GM23338 (cell line): Measurements from ENCODE around the gene QPCTL. TPM values are rescaled to one million over a fixed set of nuclear protein-coding genes. Genes with fewer than 3 reads are reported as not detected.

Experiments used
- ATAC-seq: fragments of 200-7000 bp; cut with Tn5 transposase; 3 replicates; pipeline ENCODE4 v1.9.1; 2020
- DNase-seq: peaks from one replicate; pipeline ENCODE4 v3.0.0-alpha.2; 2015; ENCODE audit warnings: low spot score
- H2AFZ ChIP-seq: fragments of 200-600 bp; sonication (generic); 2 replicates; pipeline ENCODE4 v1.8.0; 2016; ENCODE audit warnings: antibody characterized with exemption, mild to moderate bottlenecking, moderate library complexity
- H3F3A ChIP-seq: fragments of 200-600 bp; sonication (generic); replicated peaks from 2 replicates; pipeline ENCODE4 v1.8.0; 2017; ENCODE audit warnings: antibody characterized with exemption, mixed run types, low read depth
- H3K27ac ChIP-seq: fragments of 200-600 bp; sonication (generic); 2 replicates; pipeline ENCODE4 v1.6.1; 2016; ENCODE audit warnings: low read depth
- H3K27me3 ChIP-seq: fragments of 200-600 bp; sonication (generic); 2 replicates; pipeline ENCODE4 v1.8.0; 2016; ENCODE audit warnings: mild to moderate bottlenecking, mixed run types, moderate library complexity; ENCODE audit not compliant: insufficient read depth
- H3K36me3 ChIP-seq: fragments of 200-600 bp; sonication (generic); 2 replicates; pipeline ENCODE4 v1.8.0; 2016; ENCODE audit warnings: mild to moderate bottlenecking; ENCODE audit not compliant: insufficient read depth
- H3K4me1 ChIP-seq: fragments of 200-600 bp; sonication (generic); 2 replicates; pipeline ENCODE4 v1.8.0; 2016; ENCODE audit warnings: mild to moderate bottlenecking, moderate library complexity; ENCODE audit not compliant: insufficient read depth
- H3K4me2 ChIP-seq: fragments of 200-600 bp; sonication (generic); 2 replicates; pipeline ENCODE4 v1.7.1; 2017; ENCODE audit warnings: mixed run types
- H3K4me3 ChIP-seq: fragments of 200-600 bp; sonication (generic); 2 replicates; pipeline ENCODE4 v1.6.1; 2016; ENCODE audit warnings: mixed run types
- H3K79me2 ChIP-seq: fragments of 200-600 bp; sonication (generic); replicated peaks from 2 replicates; pipeline ENCODE4 v1.8.0; 2017; ENCODE audit warnings: mild to moderate bottlenecking; ENCODE audit not compliant: insufficient read depth
- H3K9me2 ChIP-seq: fragments of 200-600 bp; sonication (generic); 2 replicates; pipeline ENCODE4 v1.8.0; 2017; ENCODE audit not compliant: insufficient read depth
- H4K20me1 ChIP-seq: fragments of 200-600 bp; sonication (generic); replicated peaks from 2 replicates; pipeline ENCODE4 v1.8.0; 2017; ENCODE audit warnings: mild to moderate bottlenecking; ENCODE audit not compliant: insufficient read depth
- H3K27ac Mint-ChIP-seq: 2 replicates; pipeline ENCODE4 v1.8.0; 2020; ENCODE audit warnings: inconsistent platforms, mild to moderate bottlenecking, moderate library complexity, mixed read lengths
- H3K27me3 Mint-ChIP-seq: 3 replicates; pipeline ENCODE4 v1.8.0; 2022; ENCODE audit warnings: low read depth, mild to moderate bottlenecking, moderate library complexity, mixed read lengths, inconsistent platforms; ENCODE audit not compliant: insufficient read depth, poor library complexity
- H3K36me3 Mint-ChIP-seq: 3 replicates; pipeline ENCODE4 v1.8.0; 2021; ENCODE audit warnings: low read depth, mild to moderate bottlenecking, inconsistent platforms, moderate library complexity, mixed read lengths
- H3K4me1 Mint-ChIP-seq: 3 replicates; pipeline ENCODE4 v1.8.0; 2020; ENCODE audit warnings: mild to moderate bottlenecking, inconsistent platforms, mixed read lengths
- H3K4me3 Mint-ChIP-seq: 3 replicates; pipeline ENCODE4 v1.8.0; 2021; ENCODE audit warnings: moderate library complexity, mild to moderate bottlenecking, inconsistent platforms, mixed read lengths
- H3K9me3 Mint-ChIP-seq: 3 replicates; pipeline ENCODE4 v1.8.0; 2020; ENCODE audit warnings: moderate library complexity, mild to moderate bottlenecking, inconsistent platforms, mixed read lengths
- CREB1 ChIP-seq: fragments of 250-450 bp; sonication (Bioruptor Pico); IDR thresholded peaks from 2 replicates; pipeline ENCODE4 v1.5.0; 2020; ENCODE audit warnings: low read depth, mild to moderate bottlenecking, moderate library complexity
- EZH2 ChIP-seq: fragments of 200-600 bp; sonication (generic); IDR thresholded peaks from one replicate; pipeline ENCODE4 v1.8.0; 2017; ENCODE audit warnings: antibody characterized with exemption, mild to moderate bottlenecking, low read depth; ENCODE audit not compliant: unreplicated experiment
- EZH2phosphoT487 ChIP-seq: fragments of 200-600 bp; sonication (generic); IDR thresholded peaks from one replicate; pipeline ENCODE4 v1.8.1; 2018; ENCODE audit warnings: antibody characterized with exemption; ENCODE audit not compliant: unreplicated experiment
- JUNB ChIP-seq: IDR thresholded peaks from one replicate; pipeline ENCODE4 v1.6.1; 2016; ENCODE audit warnings: antibody characterized with exemption; ENCODE audit not compliant: unreplicated experiment
- NANOG ChIP-seq: IDR thresholded peaks from 2 replicates; pipeline ENCODE4 v1.6.1; 2016; ENCODE audit warnings: antibody characterized with exemption, borderline replicate concordance
- STAT1 ChIP-seq: IDR thresholded peaks from one replicate; pipeline ENCODE4 v1.6.1; 2016; ENCODE audit warnings: antibody characterized with exemption; ENCODE audit not compliant: unreplicated experiment
- ZNF114 ChIP-seq: fragments of 250-450 bp; sonication (Bioruptor Pico); IDR thresholded peaks from 2 replicates; pipeline ENCODE4 v1.5.0; 2020; ENCODE audit warnings: mild to moderate bottlenecking, moderate library complexity
- ZNF331 ChIP-seq: fragments of 250-450 bp; sonication (Bioruptor Pico); IDR thresholded peaks from 2 replicates; pipeline ENCODE4 v1.5.0; 2020; ENCODE audit warnings: low read depth, mild to moderate bottlenecking, moderate library complexity
- polyA plus RNA-seq: library from polyadenylated mRNA; unstranded; fragments of >200 nt; fragmentation: Nextera tagmentation; extraction: Ambion mirVana; gene quantifications from 2 replicates; pipeline ENCODE4 v1.2.1, GENCODE V29; 2016
- total RNA-seq: library from RNA; depleted of rRNA; stranded (reverse); fragments of >200 nt; shearing (Covaris generic); gene quantifications from 2 replicates; pipeline ENCODE4 v1.2.3, GENCODE V29; 2014
- TF ChIP-seq, protein P1 (sequence below): fragments of 250-450 bp; sonication (Bioruptor Pico); IDR thresholded peaks from 2 replicates; pipeline ENCODE4 v1.5.0; 2020; ENCODE audit warnings: mild to moderate bottlenecking, moderate library complexity
- TF ChIP-seq, protein P2 (sequence below), 2 experiments: fragments of 200-600 bp in 1 of 2; sonication (generic) in 1 of 2; conservative IDR thresholded peaks; 2 replicates each; pipeline versions ENCODE4 v1.5.1 to v1.6.1; 2016 to 2017; ENCODE audit warnings: antibody characterized with exemption in 2 of 2, low read depth in 2 of 2, mild to moderate bottlenecking in 2 of 2, moderate library complexity in 1 of 2
- TF ChIP-seq, protein P3 (sequence below): IDR thresholded peaks from 2 replicates; pipeline ENCODE4 v1.6.1; 2016; ENCODE audit warnings: antibody characterized with exemption
- TF ChIP-seq, protein P4 (sequence below): IDR thresholded peaks from one replicate; pipeline ENCODE4 v1.6.1; 2018; ENCODE audit warnings: antibody characterized with exemption; ENCODE audit not compliant: unreplicated experiment

Gene QPCTL
- total and polyA plus RNA-seq, 2 experiments from 2014 or later: 10.6 to 26.2 TPM

DNA sequence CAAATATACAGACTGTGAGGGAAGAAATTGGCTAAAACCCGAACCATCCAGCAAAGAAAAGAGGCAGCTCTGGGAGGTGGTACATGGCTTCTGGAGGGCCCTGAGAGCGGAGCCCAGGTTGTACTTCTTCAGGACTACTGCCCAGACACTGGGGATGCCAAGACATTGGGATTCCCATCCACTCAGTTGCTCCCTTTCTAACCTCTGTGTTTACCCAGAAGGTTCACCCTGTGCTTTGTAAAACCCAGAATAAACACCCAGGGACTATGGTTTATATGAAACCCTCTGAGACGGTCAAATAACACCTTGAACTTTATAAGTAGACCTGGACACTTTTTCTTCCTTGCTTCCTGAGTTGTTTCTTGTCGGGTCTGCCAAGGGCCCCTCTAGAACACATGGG, 50.5 kb downstream of the QPCTL start:
- Histone ChIP-seq H3K9me2 (no peaks in the 10 kb centered on the region; the same call in 1 of the 2 replicates), H3K27me3 (no peaks in the 10 kb centered on the region), H3F3A (0 out of 2 replicates have a peak, but pooled peaks cover 7% of the 10 kb centered on the region), H3K4me1 (no peaks in the 10 kb centered on the region; the same call in 1 of the 2 replicates), H3K79me2 (no peaks in the 10 kb centered on the region), H3K4me2 (no peak overlapping the region), H3K27ac (no peak overlapping the region), H3K4me3 (no peak overlapping the region), H2AFZ (0 out of 2 replicates have a peak overlapping the region, but pooled peaks have one; percentile 66), H3K36me3 (no peaks in the 10 kb centered on the region), H4K20me1 (no peaks in the 10 kb centered on the region)
- Mint-ChIP-seq H3K36me3 (no peaks in the 10 kb centered on the region), H3K27ac (no peak overlapping the region), H3K27me3 (peaks cover 8% of the 10 kb centered on the region), H3K4me3 (no peak overlapping the region), H3K4me1 (no peaks in the 10 kb centered on the region; the same call in 2 of the 3 replicates), H3K9me3 (no peaks in the 10 kb centered on the region)
- TF ChIP-seq, protein P1, sequence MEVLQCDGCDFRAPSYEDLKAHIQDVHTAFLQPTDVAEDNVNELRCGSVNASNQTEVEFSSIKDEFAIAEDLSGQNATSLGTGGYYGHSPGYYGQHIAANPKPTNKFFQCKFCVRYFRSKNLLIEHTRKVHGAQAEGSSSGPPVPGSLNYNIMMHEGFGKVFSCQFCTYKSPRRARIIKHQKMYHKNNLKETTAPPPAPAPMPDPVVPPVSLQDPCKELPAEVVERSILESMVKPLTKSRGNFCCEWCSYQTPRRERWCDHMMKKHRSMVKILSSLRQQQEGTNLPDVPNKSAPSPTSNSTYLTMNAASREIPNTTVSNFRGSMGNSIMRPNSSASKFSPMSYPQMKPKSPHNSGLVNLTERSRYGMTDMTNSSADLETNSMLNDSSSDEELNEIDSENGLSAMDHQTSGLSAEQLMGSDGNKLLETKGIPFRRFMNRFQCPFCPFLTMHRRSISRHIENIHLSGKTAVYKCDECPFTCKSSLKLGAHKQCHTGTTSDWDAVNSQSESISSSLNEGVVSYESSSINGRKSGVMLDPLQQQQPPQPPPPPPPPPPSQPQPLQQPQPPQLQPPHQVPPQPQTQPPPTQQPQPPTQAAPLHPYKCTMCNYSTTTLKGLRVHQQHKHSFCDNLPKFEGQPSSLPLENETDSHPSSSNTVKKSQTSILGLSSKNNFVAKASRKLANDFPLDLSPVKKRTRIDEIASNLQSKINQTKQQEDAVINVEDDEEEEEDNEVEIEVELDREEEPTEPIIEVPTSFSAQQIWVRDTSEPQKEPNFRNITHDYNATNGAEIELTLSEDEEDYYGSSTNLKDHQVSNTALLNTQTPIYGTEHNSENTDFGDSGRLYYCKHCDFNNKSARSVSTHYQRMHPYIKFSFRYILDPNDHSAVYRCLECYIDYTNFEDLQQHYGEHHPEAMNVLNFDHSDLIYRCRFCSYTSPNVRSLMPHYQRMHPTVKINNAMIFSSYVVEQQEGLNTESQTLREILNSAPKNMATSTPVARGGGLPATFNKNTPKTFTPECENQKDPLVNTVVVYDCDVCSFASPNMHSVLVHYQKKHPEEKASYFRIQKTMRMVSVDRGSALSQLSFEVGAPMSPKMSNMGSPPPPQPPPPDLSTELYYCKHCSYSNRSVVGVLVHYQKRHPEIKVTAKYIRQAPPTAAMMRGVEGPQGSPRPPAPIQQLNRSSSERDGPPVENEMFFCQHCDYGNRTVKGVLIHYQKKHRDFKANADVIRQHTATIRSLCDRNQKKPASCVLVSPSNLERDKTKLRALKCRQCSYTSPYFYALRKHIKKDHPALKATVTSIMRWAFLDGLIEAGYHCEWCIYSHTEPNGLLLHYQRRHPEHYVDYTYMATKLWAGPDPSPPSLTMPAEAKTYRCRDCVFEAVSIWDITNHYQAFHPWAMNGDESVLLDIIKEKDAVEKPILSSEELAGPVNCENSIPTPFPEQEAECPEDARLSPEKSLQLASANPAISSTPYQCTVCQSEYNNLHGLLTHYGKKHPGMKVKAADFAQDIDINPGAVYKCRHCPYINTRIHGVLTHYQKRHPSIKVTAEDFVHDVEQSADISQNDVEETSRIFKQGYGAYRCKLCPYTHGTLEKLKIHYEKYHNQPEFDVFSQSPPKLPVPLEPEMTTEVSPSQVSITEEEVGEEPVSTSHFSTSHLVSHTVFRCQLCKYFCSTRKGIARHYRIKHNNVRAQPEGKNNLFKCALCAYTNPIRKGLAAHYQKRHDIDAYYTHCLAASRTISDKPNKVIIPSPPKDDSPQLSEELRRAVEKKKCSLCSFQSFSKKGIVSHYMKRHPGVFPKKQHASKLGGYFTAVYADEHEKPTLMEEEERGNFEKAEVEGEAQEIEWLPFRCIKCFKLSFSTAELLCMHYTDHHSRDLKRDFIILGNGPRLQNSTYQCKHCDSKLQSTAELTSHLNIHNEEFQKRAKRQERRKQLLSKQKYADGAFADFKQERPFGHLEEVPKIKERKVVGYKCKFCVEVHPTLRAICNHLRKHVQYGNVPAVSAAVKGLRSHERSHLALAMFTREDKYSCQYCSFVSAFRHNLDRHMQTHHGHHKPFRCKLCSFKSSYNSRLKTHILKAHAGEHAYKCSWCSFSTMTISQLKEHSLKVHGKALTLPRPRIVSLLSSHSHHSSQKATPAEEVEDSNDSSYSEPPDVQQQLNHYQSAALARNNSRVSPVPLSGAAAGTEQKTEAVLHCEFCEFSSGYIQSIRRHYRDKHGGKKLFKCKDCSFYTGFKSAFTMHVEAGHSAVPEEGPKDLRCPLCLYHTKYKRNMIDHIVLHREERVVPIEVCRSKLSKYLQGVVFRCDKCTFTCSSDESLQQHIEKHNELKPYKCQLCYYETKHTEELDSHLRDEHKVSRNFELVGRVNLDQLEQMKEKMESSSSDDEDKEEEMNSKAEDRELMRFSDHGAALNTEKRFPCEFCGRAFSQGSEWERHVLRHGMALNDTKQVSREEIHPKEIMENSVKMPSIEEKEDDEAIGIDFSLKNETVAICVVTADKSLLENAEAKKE (CRISPR knock-in tag): no peak
- TF ChIP-seq EZH2phosphoT487: no peak
- TF ChIP-seq STAT1: no peak
- TF ChIP-seq ZNF331 (CRISPR knock-in tag): no peak
- no peak for TF ChIP-seq EZH2
- TF ChIP-seq CREB1 (CRISPR knock-in tag): no peak
- TF ChIP-seq, protein P2, sequence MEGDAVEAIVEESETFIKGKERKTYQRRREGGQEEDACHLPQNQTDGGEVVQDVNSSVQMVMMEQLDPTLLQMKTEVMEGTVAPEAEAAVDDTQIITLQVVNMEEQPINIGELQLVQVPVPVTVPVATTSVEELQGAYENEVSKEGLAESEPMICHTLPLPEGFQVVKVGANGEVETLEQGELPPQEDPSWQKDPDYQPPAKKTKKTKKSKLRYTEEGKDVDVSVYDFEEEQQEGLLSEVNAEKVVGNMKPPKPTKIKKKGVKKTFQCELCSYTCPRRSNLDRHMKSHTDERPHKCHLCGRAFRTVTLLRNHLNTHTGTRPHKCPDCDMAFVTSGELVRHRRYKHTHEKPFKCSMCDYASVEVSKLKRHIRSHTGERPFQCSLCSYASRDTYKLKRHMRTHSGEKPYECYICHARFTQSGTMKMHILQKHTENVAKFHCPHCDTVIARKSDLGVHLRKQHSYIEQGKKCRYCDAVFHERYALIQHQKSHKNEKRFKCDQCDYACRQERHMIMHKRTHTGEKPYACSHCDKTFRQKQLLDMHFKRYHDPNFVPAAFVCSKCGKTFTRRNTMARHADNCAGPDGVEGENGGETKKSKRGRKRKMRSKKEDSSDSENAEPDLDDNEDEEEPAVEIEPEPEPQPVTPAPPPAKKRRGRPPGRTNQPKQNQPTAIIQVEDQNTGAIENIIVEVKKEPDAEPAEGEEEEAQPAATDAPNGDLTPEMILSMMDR (conservative IDR thresholded peaks at IDR 0.05; ENCODE audit: low read depth in 2 of 2): no peak
- TF ChIP-seq NANOG: no peak
- TF ChIP-seq JUNB: no peak
- TF ChIP-seq, protein P3, sequence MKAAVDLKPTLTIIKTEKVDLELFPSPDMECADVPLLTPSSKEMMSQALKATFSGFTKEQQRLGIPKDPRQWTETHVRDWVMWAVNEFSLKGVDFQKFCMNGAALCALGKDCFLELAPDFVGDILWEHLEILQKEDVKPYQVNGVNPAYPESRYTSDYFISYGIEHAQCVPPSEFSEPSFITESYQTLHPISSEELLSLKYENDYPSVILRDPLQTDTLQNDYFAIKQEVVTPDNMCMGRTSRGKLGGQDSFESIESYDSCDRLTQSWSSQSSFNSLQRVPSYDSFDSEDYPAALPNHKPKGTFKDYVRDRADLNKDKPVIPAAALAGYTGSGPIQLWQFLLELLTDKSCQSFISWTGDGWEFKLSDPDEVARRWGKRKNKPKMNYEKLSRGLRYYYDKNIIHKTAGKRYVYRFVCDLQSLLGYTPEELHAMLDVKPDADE: no peak
- TF ChIP-seq, protein P4, sequence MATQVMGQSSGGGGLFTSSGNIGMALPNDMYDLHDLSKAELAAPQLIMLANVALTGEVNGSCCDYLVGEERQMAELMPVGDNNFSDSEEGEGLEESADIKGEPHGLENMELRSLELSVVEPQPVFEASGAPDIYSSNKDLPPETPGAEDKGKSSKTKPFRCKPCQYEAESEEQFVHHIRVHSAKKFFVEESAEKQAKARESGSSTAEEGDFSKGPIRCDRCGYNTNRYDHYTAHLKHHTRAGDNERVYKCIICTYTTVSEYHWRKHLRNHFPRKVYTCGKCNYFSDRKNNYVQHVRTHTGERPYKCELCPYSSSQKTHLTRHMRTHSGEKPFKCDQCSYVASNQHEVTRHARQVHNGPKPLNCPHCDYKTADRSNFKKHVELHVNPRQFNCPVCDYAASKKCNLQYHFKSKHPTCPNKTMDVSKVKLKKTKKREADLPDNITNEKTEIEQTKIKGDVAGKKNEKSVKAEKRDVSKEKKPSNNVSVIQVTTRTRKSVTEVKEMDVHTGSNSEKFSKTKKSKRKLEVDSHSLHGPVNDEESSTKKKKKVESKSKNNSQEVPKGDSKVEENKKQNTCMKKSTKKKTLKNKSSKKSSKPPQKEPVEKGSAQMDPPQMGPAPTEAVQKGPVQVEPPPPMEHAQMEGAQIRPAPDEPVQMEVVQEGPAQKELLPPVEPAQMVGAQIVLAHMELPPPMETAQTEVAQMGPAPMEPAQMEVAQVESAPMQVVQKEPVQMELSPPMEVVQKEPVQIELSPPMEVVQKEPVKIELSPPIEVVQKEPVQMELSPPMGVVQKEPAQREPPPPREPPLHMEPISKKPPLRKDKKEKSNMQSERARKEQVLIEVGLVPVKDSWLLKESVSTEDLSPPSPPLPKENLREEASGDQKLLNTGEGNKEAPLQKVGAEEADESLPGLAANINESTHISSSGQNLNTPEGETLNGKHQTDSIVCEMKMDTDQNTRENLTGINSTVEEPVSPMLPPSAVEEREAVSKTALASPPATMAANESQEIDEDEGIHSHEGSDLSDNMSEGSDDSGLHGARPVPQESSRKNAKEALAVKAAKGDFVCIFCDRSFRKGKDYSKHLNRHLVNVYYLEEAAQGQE: no peak
- TF ChIP-seq ZNF114 (CRISPR knock-in tag): no peak
- DNase-seq (no peak), ATAC-seq (peak; percentile 38; the same call in 2 of the 3 replicates)
